BE2C (cell line): Measurements from ENCODE around the gene KIF3B.
"Not testable (repeated sequence)": the region's sequence is repeated elsewhere in the genome, so short reads cannot be mapped to it uniquely, and the experiment has no call there.

Experiments used
- DNase-seq: peaks from one replicate; pipeline ENCODE4 v3.0.0-alpha.2; 2020
- H3K27me3 ChIP-seq: fragments of 250-450 bp; sonication (Bioruptor Pico); 2 replicates; pipeline ENCODE4 v1.5.1; 2020; ENCODE audit warnings: mild to moderate bottlenecking
- H3K36me3 ChIP-seq: fragments of 250-450 bp; sonication (Bioruptor Pico); 2 replicates; pipeline ENCODE4 v1.5.1; 2020; ENCODE audit warnings: mild to moderate bottlenecking
- H3K4me1 ChIP-seq: fragments of 250-450 bp; sonication (Bioruptor Pico); 2 replicates; pipeline ENCODE4 v1.5.1; 2020
- H3K4me3 ChIP-seq: 2 replicates; pipeline ENCODE4 v1.5.1; 2011; ENCODE audit warnings: low read depth, low read length
- H3K9me3 ChIP-seq: fragments of 250-450 bp; sonication (Bioruptor Pico); 2 replicates; pipeline ENCODE4 v1.5.1; 2020
- TF ChIP-seq, protein P1 (sequence below): IDR thresholded peaks from 2 replicates; pipeline ENCODE4 v1.5.1; 2012; ENCODE audit warnings: mild to moderate bottlenecking, low read depth, low read length

KIF3B gene

DNA sequence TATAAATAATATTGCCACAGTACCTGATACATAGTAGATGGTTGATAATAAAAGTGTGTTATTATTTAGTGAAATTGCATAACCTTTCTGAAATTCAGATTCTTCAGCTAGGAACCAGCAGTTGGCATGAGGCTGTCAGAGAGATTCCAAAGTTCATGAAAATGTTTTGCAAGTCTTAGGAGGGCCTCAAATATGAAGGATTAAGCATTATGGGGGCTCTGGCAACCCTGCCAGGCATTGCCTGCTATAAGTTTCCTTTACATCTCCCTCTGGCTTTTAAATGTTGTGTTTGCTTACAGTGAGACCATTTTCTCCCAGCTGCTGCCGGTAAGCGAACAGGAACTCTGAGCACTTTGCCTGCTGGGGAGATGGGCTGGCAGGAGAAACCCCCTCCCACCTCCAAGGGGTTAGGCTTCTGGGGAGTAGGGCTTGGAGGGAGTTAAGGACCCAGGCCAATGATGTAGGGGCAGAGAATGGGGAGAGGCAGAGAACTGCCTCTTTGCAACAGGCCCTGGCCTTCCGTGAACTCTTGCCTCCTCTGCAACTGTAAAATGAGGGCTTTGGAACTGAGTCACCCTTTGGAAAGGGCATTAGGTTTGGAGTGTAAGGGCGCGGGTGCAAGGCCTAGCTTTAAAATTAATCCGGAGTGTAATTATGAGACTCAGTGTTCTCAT, 33.2 kb upstream of the KIF3B start:
- TF ChIP-seq, protein P1, sequence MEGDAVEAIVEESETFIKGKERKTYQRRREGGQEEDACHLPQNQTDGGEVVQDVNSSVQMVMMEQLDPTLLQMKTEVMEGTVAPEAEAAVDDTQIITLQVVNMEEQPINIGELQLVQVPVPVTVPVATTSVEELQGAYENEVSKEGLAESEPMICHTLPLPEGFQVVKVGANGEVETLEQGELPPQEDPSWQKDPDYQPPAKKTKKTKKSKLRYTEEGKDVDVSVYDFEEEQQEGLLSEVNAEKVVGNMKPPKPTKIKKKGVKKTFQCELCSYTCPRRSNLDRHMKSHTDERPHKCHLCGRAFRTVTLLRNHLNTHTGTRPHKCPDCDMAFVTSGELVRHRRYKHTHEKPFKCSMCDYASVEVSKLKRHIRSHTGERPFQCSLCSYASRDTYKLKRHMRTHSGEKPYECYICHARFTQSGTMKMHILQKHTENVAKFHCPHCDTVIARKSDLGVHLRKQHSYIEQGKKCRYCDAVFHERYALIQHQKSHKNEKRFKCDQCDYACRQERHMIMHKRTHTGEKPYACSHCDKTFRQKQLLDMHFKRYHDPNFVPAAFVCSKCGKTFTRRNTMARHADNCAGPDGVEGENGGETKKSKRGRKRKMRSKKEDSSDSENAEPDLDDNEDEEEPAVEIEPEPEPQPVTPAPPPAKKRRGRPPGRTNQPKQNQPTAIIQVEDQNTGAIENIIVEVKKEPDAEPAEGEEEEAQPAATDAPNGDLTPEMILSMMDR: no peak

DNA sequence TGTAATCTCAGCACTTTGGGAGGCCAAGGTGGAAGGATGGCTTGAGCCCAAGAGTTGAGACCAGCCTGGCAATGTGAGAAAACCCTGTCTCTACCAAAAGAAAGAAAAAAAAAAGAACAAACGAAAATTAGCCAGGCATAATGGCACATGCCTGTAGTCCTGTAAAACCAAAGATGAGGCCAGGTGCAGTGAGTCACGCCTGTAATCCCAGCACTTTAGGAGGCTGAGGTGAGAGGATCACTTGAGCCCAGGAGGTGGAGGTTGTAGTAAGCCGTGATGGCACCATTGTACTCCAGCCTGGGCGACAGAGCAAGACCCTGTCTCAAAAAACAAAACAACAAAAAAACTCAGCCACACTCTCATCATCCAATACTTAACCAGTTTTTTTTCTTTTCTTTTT, 32.5 kb upstream of the KIF3B start:
- Histone ChIP-seq H3K4me3 (no peak overlapping the region), H3K27me3 (no peaks in the 10 kb centered on the region), H3K9me3 (no peaks in the 10 kb centered on the region), H3K4me1 (peaks cover 8% of the 10 kb centered on the region; the same call in 1 of the 2 replicates), H3K36me3 (no peaks in the 10 kb centered on the region)
- DNase-seq: no peak
- TF ChIP-seq, protein P1: no peak

More for the DNA sequence above, 33.2 kb upstream of the KIF3B start:
- DNase-seq: no peak
- H3K9me3 ChIP-seq: no peaks in the 10 kb centered on the region
- no peaks in the 10 kb centered on the region for H3K27me3 ChIP-seq
- peaks cover 9% of the 10 kb centered on the region; the same call in 1 of the 2 replicates for H3K4me1 ChIP-seq
- H3K36me3 ChIP-seq: no peaks in the 10 kb centered on the region
- H3K4me3 ChIP-seq: no peak overlapping the region

DNA sequence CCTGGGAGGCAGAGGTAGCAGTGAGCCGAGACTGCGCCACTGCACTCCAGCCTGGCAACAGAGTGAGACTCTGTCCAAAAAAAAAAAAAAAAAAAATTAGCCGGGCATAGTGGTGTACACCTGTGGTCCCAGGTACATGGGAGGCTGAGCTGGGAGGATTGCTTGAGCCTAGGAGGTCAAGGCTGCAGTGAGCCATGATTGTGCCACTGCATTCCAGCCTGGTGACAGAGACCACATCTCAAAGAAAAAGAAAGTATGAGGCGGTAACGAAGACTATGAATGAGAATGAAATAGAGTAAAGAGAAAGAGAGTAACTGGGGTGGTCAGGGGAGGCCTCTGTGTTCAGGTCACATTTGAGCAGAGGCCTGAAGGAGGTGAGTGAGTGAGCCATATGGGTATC, 31.2 kb upstream of the KIF3B start:
- not testable (repeated sequence) for H3K9me3 ChIP-seq, H3K27me3 ChIP-seq, H3K4me1 ChIP-seq, DNase-seq, H3K36me3 ChIP-seq, H3K4me3 ChIP-seq

DNA sequence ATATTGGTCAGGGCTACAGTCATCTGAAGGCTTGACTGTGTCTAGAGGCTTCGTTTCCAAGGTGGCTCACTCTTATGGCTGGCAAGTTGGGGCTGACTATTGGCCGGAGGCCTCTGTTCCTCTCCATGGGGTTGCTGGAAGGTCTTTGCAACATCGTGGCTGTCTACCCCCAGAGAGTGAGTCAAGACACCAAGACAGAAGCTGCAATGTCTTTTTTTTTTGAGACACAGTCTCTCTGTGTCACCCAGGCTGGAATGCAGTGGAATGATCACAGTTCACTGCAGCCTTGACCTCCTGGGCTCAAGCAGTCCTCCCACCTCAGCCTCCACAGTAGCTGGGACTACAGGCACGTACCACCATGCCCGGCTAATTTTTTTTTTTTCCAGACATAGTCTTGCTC, 29.4 kb upstream of the KIF3B start:
- TF ChIP-seq, protein P1: no peak
- Histone ChIP-seq H3K27me3 (no peaks in the 10 kb centered on the region), H3K4me1 (0 out of 2 replicates have a peak, but pooled peaks cover 3% of the 10 kb centered on the region), H3K4me3 (no peak overlapping the region), H3K9me3 (no peaks in the 10 kb centered on the region), H3K36me3 (no peaks in the 10 kb centered on the region)
- no peak for DNase-seq

DNA sequence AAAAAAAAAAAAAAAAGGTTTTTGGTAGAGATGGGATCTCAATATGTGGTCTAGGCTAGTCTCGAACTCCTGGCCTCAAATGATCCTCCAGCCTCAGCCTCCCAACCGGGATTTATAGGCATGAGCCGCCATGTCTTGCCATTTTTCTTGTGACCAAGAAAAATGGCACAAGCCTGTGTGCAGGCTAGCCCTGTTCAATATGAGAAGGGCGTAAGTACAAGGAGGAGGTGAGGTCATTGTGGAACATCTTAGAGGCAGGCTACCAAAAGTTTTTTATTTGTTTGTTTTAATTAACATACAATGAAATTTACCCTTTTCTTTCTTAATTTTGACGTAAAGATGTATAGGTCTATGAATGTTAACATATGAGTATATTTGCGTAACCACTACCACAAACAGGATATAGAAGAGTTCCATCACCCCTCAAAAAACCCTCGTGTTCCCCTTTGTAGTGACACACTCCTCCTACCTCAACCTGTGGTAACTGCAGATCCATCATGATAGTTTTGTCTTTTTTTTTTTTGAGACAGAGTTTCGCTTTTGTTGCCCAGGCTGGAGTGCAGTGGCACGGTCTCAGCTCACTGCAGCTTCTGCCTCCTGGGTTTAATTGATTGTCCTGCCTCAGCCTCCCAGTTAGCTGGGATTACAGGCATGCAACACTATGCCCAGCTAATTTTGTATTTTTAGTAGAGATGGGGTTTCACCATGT, 28.3 kb upstream of the KIF3B start:
- Histone ChIP-seq H3K4me3 (no peak overlapping the region), H3K27me3 (no peaks in the 10 kb centered on the region), H3K9me3 (no peaks in the 10 kb centered on the region; the same call in 1 of the 2 replicates), H3K4me1 (0 out of 2 replicates have a peak, but pooled peaks cover 3% of the 10 kb centered on the region), H3K36me3 (no peaks in the 10 kb centered on the region)
- TF ChIP-seq, protein P1: no peak
- DNase-seq: no peak

DNA sequence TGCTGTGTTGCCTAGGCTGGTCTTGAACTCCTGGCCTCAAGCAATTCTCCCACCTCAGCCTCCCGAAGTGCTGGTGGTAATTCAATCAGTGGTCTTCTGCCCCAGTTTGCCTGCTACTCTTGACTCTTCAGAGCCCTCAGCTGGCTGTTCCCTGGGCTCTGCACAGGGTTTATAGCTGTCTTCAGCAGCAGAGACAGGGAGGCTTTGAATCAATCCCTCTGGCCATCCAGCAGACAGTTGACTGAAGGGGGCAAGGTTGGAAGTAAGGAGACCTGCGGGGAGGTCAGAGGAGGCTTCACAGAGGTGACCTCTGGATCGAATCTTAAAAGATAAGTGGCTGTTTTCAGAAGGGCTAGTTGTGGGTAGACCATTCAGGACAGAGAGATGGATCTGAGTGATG, 26.0 kb upstream of the KIF3B start:
- Histone ChIP-seq H3K4me1 (peaks cover 12% of the 10 kb centered on the region), H3K9me3 (no peaks in the 10 kb centered on the region; the same call in 1 of the 2 replicates), H3K4me3 (no peak overlapping the region), H3K36me3 (no peaks in the 10 kb centered on the region), H3K27me3 (no peaks in the 10 kb centered on the region)
- TF ChIP-seq, protein P1: no peak
- no peak for DNase-seq
